ENCODE results near the gene MASP2. TPM values are rescaled to one million over a fixed set of nuclear protein-coding genes. Genes with fewer than 3 reads are reported as not detected.

The MASP2 gene
- total RNA-seq, 1 experiment from 2014 or later, result 0.25 TPM

- RAD21 ChIA-PET (ENCODE audit: low non-redundant PET in 1 of 2, low total read pairs in 2 of 2, uncharacterized antibody in 2 of 2, unreplicated experiment in 2 of 2), result no interaction called here
- Histone ChIP-seq H3K79me2 (ENCODE audit: insufficient read depth, low read length) (no peaks in the 10 kb centered on the region), H3K4me2 (ENCODE audit: low read length) (no peak overlapping the region), H3K27ac (ENCODE audit: low read depth, low read length) (no peak overlapping the region), H2AFZ (ENCODE audit: low read depth, low read length, poor library complexity, severe bottlenecking) (no peak overlapping the region), H3K27me3 (ENCODE audit: insufficient read depth, low read length) (no peaks in the 10 kb centered on the region), H3K9ac (ENCODE audit: low read length) (no peak overlapping the region), H3K4me3 (replicated peaks in 1 of 2; ENCODE audit: low read depth in 1 of 2, low read length in 2 of 2) (no peak overlapping the region), H3K36me3 (ENCODE audit: control insufficient read depth in 1 of 2, insufficient read depth in 2 of 2, low read length in 2 of 2) (no peaks in the 10 kb centered on the region), H3K9me3 (ENCODE audit: control insufficient read depth in 1 of 2, insufficient read depth in 1 of 2, low read depth in 1 of 2, low read length in 2 of 2) (no peaks in the 10 kb centered on the region), H3K9me2 (ENCODE audit: insufficient read depth) (no peaks in the 10 kb centered on the region), H3K4me1 (ENCODE audit: control insufficient read depth in 1 of 2, insufficient read depth in 2 of 2, low read length in 2 of 2) (peaks cover 4 to 16% of the 10 kb centered on the region in 2 experiments; a peak in 2 of 4 replicates), H4K20me1 (ENCODE audit: insufficient read depth) (no peaks in the 10 kb centered on the region)
- DNase-seq (ENCODE audit: low read depth, low spot score) (no peak), ATAC-seq (no peak)
- POLR2A ChIA-PET, result no interaction called here
- TF ChIP-seq MAX (IDR thresholded peaks at IDR 0.05) (no peak), POLR2AphosphoS5 (IDR thresholded peaks at IDR 0.05; ENCODE audit: low read depth, low read length) (no peak), ELF1 (IDR thresholded peaks at IDR 0.05; ENCODE audit: borderline replicate concordance, low read depth) (no peak), ATF3 (IDR thresholded peaks at IDR 0.05) (no peak), ZNF274 (IDR thresholded peaks at IDR 0.05; ENCODE audit: low read depth, low read length) (no peak), CTCF (IDR thresholded peaks at IDR 0.05 in 2 of 3, conservative IDR thresholded peaks at IDR 0.05 in 1 of 3; ENCODE audit: borderline replicate concordance in 1 of 3, insufficient read depth in 1 of 3, low read depth in 2 of 3, low read length in 2 of 3) (no peak), TCF7L2 (IDR thresholded peaks at IDR 0.05; ENCODE audit: borderline replicate concordance, extremely low read depth, insufficient read depth, insufficient read length) (no peak), EZH2phosphoT487 (IDR thresholded peaks at IDR 0.05; ENCODE audit: borderline replicate concordance) (no peak), POLR2A (IDR thresholded peaks at IDR 0.05; ENCODE audit: borderline replicate concordance, extremely low read depth, insufficient read depth, insufficient read length) (no peak), JUND (IDR thresholded peaks at IDR 0.05) (no peak), CBX3 (IDR thresholded peaks at IDR 0.05; ENCODE audit: low read depth) (no peak), FOSL1 (IDR thresholded peaks at IDR 0.05; ENCODE audit: low read depth) (no peak), SRF (IDR thresholded peaks at IDR 0.05; ENCODE audit: low read depth) (no peak), RAD21 (IDR thresholded peaks at IDR 0.05; ENCODE audit: low read depth) (no peak)
- CTCF ChIA-PET, result no interaction called here
- intact Hi-C loops (cut with micrococcal nuclease), result no loop called here
- BruUV-seq (replicated peaks), result no TSS peak
Observed at GRCh38 chr1:10986525-10986890, 60.5 kb downstream of the MASP2 start.
